GM23338 (cell line): ENCODE results near the gene MAPK12.

Experiments used
- CTCF ChIP-seq, 2 experiments: fragments of 200-600 bp in 1 of 2; sonication (generic) in 1 of 2; conservative IDR thresholded peaks; 2 replicates each; pipeline versions ENCODE4 v1.5.1 to v1.6.1; 2016 to 2017; ENCODE audit warnings: antibody characterized with exemption in 2 of 2, low read depth in 2 of 2, mild to moderate bottlenecking in 2 of 2, moderate library complexity in 1 of 2
- EZH2 ChIP-seq: fragments of 200-600 bp; sonication (generic); IDR thresholded peaks from one replicate; pipeline ENCODE4 v1.8.0; 2017; ENCODE audit warnings: antibody characterized with exemption, mild to moderate bottlenecking, low read depth; ENCODE audit not compliant: unreplicated experiment
- ZNF462 ChIP-seq: fragments of 250-450 bp; sonication (Bioruptor Pico); IDR thresholded peaks from 2 replicates; pipeline ENCODE4 v1.5.0; 2020; ENCODE audit warnings: mild to moderate bottlenecking, moderate library complexity

- TF ChIP-seq CTCF (conservative IDR thresholded peaks at IDR 0.05; ENCODE audit: low read depth in 2 of 2) (peak; percentile 67), EZH2 (no peak), ZNF462 (CRISPR knock-in tag) (no peak)
Observed at GRCh38 chr22:50206599-50206998, 54.9 kb downstream of the MAPK12 start.
